HG02981 (cell line): ENCODE measurements around the gene CCL11.

Experiments used
- ATAC-seq: cut with Tn5 transposase; IDR thresholded peaks from one replicate; pipeline ENCODE4 v1.9.1; 2021; ENCODE audit warnings: mild to moderate bottlenecking, moderate library complexity; ENCODE audit not compliant: unreplicated experiment

The CCL11 gene

DNA sequence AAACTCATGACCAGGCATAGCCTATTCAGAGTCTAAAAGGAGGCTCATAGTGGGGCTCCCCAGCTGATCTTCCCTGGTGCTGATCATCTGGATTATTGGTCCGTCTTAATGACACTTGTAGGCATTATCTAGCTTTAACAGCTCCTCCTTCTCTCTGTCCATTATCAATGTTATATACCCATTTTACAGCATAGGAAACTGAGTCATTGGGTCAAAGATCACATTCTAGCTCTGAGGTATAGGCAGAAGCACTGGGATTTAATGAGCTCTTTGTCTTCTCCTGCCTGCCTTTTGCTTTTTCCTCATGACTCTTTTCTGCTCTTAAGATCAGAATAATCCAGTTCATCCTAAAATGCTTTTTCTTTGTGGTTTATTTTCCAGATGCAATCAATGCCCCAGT, 29.7 kb upstream of the CCL11 start:
- ATAC-seq = no peak

DNA sequence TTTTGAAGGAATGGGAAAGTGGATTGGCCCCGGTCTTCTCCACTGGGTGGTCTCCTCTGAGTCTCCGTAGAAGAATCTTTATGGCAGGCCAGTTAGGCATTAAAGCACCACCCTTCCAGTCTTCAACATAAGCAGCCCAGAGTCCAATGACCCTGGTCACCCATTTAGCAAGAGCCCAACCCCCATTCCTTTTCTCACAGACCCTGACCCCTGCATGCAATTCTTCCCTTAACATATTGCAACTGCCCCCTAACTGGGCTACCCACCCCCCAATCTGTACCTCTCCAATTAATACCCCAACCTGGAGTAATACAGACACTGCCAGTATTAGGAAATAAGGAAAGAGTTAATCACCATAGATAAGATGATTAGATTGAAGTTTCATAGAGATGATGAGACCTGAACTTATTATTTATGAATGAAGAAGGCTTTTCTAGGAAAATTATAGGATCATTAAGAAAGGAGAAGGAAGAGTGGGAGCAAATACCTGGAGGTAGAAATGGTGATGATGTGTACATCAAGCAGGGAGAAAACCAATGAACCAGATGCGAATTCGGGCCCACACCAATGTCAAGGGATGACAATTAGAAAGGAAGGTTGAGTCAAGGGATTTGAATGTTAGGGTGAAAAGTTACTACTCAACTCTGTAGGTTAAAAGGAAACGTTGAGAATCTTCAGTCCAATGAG, 28.1 kb upstream of the CCL11 start:
- ATAC-seq = no peak

DNA sequence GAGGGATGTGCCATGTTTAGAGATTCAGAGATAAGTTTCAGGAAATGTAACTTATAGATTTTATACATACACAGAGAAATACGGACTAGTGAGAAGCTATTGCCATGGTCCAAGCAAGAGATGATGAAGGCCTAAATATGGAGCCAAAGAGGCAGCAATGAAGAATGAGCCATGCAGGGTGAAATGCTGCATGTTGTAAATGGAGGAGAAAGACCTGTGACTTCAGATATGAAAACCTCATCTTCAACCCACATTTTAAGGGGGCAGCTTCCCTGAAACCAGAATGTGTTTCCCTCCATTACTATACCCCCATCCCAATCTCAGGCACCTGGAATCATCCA, 27.6 kb upstream of the CCL11 start:
- no peak for ATAC-seq

DNA sequence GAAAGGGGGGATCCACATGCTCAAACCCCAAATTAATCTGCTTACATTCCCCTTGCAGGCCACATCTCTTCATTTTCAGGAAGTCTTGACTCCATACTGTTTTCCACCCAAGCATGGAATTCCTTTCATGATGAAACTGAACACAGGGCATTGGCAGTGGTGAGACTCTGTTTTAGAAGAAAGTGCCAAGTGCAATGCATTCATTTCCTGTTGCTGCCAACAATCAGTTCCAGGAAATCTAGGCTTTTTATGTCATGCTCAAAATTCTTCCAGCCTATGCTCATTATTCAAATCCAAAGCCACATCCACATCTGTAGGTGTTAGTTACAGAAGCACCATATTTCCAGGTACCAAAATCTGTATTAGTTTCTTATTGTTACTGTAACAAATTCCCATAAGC, 26.4 kb upstream of the CCL11 start:
- no peak for ATAC-seq

DNA sequence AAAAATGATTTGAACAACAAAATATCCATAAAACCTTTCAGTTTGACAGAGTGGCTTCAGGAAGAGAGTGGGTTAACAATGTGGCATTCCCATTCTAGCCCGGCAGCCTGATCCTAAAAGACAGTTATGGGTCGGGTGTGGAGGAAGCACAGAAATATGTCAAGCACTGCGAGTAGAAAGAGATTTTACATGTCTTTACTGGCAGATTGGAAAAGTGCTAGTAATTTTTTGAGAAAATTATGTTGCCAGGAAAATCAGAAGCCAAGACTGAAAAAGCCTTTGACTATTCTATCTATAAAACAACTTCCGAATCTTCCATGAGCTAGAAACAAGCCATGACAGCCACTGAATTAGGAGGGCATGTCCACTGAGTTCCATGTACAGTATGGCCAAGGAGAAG, 24.7 kb upstream of the CCL11 start:
- ATAC-seq = no peak

DNA sequence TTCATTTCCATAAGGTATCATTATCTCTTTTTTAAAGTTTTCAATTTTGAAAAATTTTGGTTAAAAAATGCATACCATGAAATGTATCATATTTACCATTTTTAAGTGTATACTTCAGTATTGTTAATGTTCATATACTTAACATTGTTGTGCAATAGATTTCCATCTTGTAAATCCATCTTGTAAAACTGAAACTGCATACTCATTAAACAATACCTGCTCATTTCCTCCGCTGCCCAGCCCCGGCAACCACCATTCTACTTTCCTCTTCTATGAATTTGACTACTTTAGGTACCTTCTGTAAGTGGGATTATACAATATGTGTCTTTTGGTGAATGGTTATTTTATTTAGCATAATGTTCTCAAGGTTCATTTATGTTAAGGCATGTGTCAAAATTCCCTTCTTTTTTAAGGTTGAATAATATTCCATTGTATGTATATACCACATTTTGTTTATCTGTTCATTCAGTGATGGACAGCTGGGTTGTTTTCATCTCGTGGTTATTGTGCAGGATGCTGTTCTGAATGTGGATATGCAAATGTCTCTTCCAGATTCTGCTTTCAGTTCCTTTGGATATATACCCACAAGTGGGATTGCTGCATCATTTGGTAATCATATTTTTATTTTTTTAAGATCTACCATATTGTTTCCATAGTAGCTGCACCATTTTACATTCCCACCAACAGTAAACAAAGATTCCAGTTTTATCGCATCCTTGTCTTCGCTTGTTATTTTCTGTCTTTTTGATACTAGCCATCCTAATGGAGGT, 23.8 kb upstream of the CCL11 start:
- ATAC-seq = no peak

DNA sequence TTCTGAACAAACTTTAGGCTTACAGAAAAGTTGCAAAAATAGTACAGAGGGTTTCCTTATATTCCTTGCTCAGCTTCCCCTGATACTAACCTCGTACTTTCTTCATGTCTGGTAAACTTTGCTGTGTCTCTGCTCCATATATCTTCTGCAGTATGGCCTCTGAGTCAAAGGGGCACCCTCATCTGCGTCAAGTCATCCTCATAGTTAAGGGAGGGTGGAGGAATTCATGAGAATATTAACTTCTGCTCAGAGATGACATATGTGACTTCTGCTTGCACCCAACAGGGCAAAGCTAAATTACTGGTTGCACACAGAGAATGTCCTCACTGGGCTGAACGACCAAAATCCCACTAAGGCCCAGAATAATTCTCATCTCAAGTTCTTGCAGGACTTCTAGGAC, 19.8 kb upstream of the CCL11 start:
- no peak for ATAC-seq

DNA sequence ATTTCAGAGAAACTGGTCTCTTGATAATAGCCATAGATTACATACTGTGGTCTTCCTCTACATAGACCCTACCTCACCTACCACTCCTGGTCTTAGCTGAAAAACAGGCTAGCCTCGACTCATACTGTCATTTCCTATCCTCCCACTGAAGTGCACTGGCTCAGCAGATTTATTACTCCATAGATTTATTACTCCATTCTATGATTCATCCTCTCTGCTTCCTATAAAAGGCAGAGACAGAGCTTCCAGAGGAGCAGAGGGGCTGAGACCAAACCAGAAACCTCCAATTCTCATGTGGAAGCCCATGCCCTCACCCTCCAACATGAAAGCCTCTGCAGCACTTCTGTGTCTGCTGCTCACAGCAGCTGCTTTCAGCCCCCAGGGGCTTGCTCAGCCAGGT, 15.6 kb upstream of the CCL11 start, which contains the start of gene CCL7:
CCL7 (plus strand) TSS at position 253 of the 400 bp plus-strand sequence; CDS start at position 323, 70 bp downstream.
- no peak for ATAC-seq

DNA sequence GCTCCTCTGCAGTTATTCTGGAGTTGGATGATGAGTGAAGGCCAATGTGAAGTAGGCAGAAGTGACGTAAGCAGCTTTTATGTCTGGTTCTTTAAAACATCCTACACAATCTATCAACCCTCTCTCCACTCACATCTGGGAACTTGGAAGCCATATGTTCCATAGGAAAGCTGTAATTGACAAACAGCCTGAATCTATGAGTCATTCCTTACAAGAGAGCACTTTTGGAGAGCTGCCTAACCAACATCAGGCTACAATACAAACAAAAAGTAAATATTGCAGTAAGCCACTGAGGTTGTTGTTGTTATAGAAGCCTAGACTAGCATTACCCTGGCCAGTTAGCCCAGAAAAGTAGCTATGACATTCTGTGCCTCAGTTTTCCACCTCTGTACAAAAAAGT, 9.7 kb upstream of the CCL11 start:
- ATAC-seq = no peak

DNA sequence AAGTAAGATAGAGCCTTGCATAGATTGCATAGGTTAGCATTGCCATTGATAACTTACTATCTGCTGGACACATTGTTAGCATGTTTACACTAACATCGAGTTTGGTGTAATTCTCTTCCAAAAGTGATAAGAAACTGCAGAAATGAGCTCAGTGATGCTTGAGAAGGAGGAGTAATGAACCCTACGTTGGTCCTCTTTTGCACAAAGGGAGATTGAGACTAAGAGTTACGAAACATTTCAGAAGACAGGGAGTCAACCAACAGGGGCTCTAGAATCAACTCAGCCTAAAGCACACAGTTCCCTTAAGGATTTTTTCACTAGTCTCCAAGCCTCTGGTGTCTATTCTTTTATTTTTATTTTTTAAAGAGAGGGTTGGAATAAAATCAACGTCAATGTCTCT, 8.7 kb upstream of the CCL11 start:
- no peak for ATAC-seq

DNA sequence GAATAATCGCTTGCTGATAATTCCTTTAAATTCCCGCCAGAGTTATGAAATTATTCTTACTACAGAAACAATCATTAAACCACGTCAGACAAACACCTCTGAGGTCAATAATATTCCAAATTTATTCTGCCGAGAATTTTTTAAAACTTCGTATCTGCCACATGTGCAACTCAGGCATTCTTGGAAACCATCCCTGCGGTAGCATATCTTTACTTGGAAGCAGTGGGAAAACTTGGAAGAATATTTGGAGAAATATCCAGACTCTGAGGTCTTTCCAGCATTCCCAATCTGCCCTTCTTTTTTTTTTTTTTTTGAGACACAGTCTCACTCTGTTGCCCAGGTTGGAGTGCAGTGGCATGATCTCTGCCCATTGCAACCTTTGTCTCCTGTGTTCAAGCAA, 2.0 kb upstream of the CCL11 start:
- ATAC-seq = no peak

DNA sequence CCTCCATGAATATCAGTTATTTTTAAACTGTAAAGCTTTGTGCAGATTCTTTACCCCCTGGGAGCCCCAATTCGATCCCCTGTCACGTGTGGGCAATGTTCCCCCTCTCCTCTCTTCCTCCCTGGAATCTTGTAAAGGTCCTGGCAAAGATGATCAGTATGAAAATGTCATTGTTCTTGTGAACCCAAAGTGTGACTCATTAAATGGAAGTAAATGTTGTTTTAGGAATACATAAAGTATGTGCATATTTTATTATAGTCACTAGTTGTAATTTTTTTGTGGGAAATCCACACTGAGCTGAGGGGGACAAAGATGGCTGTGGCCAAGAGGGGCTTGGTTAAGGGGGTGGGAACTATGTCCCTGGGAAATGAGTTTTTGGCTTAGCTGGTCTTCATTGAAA, 2.3 kb downstream of the CCL11 start:
- ATAC-seq = no peak

DNA sequence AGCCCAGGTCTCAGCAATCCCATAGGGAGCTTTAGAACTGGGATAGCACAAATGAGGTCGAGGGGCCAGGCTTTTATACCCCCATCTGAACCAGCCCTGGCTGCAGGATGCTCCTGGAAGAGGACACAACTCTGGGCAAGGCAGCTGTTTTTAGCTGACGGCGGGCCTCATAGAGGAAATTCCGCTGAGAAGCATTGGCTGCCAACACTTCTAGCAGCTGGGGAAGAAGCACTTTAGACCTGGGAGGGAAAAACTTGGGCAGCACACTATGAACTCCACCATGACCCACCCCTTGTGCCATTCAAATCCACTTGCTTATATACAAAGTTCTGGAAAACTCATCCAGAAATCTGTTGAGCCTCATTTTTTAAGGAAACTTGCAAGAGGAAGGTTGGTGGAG, 5.0 kb downstream of the CCL11 start:
- ATAC-seq = no peak

DNA sequence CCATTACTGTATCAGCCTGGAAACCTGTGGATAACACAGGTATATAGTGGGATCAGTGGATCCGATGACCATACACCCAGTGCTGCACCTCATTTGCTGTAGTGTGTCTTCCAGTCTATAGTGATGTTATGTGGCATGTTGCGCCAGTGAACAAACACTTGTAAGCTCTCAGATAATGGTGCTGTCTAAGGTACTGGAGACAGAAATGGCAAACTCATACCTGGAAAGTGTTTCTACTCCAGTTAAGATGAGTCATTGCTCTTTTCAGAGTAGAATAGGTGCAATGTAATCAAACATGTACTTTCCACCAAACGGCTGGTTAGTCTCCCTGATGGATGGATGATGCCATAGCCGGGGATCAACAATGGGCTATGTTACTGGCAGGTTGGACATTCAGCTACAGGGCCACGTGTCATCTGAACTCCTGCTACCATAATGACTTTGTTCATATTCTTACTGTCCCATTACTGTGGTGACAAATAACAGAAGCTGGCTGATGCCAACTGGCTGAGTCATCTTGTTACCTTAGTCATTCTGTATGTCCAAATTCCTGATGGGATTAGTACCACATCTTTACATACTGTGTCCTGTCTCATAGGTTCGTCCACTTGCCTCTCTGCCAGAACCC, 6.3 kb downstream of the CCL11 start:
- no peak for ATAC-seq

DNA sequence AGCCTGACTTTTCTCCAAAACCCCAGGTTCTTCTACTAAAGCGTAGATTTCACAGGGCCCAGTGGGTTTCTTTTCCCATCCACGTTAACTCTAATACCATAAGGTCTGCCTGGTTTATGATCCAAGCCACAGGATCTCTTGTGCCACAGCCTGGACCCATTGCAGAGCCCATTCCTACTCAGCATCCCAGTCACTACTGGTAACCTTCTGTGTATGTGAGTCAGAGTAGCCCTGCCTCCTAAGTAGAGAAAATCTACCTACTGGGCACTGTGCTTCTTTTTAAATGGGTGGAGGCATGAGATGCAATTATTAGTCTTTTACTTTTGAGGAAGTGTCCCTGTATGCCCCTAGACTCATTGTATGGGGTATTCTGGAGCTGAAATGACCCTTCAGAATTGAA, 13.5 kb downstream of the CCL11 start:
- no peak for ATAC-seq

DNA sequence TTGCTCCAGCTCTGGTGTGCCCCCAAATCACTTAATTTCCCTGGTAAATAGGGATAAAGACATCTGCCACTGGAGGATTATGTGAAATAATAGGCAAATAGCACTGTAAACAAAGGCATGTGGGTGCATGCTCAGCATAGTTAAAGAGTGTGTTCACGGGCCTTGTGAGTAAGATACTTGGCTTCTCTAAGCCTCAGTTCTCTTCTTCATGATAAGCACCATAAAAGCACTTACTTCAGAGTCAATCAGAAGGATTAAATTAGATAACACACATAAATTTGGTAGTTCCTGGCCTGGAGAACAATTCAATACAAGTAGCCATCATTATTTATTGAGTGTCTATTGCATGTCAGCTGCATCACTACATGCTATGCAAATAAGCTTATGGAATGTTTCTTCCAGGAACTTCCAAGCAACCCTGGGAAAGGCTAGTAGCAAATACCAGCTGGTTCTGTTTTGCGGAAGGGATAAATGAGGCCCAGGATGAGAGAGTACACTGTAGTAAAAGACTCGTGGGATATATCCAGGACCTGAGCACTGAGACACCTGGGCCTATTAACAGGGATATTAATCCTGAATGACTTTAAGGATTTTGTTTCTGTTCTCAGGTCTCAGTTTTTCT, 14.5 kb downstream of the CCL11 start:
- no peak for ATAC-seq

DNA sequence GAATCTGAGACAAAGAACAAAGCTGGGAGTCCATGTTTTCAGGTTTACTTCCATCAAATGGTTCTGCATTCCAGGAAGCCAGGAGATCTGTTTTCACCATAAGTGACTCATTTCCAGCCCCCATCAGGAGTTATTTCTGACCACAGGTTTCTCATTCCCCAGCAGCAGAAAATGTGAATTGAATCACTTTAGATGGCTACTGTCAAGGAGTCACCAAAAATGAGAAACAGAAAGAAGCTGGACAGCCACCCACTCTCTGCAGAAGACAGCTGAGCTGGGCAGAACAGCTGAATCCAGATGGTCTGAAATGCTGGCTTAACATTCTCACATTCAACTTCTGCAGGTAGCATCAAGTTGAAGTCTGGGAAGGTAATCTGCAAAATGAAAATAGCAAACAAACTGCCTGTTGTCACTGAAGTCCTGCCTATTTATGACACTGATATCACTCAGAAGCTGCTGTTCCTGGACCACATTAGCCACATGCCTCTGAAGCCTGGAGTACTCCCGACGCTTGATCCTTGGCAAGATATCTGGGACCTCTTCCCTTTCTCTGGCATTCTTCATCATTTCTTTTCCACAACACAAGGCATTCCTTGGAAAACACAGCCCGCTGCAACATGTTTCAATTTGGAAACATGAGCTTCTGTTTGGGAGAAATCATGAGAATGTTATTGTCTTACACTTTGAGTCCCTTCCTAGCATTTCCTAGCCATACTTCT, 15.3 kb downstream of the CCL11 start:
- no peak for ATAC-seq

DNA sequence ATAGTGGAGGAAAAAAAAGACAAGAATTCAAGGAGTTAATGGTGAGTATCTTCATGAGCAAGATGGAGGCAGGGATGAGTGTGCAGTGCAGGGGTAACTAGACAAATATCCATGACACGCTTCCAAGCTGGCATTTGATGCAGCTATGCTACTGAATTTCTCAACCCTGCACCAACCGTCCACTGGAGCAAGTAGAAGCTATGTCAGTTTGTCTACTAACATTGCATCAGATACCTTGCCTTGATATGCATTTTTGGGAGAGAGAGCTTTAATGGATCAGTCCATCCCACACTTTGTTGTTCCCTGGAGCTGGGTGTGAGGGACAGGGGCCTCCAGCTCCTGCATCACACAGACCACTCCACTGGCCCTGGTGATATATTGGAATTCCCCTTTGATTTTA, 16.4 kb downstream of the CCL11 start:
- ATAC-seq = no peak

DNA sequence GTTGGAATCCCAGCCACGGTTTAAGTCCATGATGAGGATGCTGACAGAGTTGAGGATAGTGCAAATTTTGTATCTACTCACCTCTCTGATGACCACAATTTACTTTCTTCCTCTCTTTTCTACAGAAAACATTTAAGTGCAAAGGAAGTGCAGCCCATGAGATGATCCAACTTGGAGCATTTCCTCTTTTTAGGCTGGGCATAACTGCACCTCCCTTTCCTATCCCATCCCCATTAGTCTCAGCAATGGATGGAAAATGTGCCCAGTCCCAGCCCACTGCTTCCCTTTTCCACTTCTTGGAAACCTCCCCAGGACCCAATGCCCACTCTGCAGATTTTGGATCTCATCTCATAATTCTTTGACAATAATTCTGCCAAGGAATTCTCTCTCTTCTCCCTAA, 17.1 kb downstream of the CCL11 start:
- ATAC-seq = no peak

DNA sequence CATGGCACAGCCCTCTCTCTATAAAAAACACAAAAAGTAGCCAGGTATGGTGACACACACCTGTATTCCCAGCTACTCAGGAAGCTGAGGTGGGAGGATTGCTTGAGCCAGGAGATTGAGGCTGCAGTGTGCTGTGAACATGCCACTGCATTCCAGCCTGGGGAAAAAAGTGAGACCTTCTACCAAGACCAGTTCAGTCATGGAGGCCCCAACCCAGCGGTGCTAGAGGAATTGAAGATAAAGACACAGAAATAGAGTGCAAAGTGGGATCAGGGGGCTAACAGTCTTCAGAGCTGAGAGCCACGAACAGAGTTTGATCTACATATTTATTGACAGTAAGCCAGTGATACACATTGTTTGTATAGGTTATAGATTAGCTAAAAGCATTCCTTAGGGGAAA, 18.1 kb downstream of the CCL11 start:
- ATAC-seq = no peak

DNA sequence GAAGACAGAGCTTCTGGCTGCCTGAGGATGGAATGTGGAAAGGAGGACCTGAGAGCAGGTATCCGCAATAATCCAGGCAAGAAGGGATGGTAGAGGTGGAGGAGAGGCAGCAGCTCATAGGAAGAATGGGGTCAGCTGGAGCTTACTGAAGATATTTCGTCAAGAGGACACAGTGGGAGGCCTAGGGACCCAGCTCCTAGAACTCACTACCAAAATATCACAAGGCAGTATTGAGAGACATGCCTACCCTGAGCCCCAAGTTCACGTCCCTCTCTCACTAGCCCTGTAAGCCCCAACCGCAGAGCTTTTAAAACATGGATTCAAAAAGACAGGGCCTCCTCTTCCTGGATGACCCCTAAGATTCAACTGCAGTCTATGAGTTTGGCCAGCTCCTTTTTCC, 19.5 kb downstream of the CCL11 start:
- no peak for ATAC-seq
